ENCODE results near the gene KCNQ4. TPM values are rescaled to one million over a fixed set of nuclear protein-coding genes. Genes with fewer than 3 reads are reported as not detected.

Gene KCNQ4
- total and polyA plus RNA-seq, 2 of the 8 experiments (the other 6 are each of a cell fraction or from before 2014, with no cell fraction given): 2.2 to 3.9 TPM

DNA sequence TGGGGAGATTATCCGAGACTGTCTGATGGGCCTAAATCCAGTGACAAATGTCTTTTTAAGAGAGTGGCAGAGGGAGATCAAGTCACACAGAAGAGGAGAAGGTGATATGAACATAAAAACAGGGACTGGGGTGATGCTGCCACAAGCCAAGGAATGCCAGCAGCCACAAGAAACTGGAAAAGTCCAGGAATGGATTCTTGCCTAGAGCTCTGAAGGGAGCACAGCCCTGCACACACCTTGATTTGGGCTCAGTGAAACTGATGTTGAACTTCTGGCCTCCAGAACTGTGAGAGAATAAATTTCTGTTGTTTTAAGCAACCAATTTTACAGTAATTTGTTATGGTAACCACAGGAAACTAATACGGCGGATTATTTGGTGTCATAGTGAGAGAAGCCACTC, 59.1 kb downstream of the KCNQ4 start (continued):
- TF ChIP-seq, protein P1, sequence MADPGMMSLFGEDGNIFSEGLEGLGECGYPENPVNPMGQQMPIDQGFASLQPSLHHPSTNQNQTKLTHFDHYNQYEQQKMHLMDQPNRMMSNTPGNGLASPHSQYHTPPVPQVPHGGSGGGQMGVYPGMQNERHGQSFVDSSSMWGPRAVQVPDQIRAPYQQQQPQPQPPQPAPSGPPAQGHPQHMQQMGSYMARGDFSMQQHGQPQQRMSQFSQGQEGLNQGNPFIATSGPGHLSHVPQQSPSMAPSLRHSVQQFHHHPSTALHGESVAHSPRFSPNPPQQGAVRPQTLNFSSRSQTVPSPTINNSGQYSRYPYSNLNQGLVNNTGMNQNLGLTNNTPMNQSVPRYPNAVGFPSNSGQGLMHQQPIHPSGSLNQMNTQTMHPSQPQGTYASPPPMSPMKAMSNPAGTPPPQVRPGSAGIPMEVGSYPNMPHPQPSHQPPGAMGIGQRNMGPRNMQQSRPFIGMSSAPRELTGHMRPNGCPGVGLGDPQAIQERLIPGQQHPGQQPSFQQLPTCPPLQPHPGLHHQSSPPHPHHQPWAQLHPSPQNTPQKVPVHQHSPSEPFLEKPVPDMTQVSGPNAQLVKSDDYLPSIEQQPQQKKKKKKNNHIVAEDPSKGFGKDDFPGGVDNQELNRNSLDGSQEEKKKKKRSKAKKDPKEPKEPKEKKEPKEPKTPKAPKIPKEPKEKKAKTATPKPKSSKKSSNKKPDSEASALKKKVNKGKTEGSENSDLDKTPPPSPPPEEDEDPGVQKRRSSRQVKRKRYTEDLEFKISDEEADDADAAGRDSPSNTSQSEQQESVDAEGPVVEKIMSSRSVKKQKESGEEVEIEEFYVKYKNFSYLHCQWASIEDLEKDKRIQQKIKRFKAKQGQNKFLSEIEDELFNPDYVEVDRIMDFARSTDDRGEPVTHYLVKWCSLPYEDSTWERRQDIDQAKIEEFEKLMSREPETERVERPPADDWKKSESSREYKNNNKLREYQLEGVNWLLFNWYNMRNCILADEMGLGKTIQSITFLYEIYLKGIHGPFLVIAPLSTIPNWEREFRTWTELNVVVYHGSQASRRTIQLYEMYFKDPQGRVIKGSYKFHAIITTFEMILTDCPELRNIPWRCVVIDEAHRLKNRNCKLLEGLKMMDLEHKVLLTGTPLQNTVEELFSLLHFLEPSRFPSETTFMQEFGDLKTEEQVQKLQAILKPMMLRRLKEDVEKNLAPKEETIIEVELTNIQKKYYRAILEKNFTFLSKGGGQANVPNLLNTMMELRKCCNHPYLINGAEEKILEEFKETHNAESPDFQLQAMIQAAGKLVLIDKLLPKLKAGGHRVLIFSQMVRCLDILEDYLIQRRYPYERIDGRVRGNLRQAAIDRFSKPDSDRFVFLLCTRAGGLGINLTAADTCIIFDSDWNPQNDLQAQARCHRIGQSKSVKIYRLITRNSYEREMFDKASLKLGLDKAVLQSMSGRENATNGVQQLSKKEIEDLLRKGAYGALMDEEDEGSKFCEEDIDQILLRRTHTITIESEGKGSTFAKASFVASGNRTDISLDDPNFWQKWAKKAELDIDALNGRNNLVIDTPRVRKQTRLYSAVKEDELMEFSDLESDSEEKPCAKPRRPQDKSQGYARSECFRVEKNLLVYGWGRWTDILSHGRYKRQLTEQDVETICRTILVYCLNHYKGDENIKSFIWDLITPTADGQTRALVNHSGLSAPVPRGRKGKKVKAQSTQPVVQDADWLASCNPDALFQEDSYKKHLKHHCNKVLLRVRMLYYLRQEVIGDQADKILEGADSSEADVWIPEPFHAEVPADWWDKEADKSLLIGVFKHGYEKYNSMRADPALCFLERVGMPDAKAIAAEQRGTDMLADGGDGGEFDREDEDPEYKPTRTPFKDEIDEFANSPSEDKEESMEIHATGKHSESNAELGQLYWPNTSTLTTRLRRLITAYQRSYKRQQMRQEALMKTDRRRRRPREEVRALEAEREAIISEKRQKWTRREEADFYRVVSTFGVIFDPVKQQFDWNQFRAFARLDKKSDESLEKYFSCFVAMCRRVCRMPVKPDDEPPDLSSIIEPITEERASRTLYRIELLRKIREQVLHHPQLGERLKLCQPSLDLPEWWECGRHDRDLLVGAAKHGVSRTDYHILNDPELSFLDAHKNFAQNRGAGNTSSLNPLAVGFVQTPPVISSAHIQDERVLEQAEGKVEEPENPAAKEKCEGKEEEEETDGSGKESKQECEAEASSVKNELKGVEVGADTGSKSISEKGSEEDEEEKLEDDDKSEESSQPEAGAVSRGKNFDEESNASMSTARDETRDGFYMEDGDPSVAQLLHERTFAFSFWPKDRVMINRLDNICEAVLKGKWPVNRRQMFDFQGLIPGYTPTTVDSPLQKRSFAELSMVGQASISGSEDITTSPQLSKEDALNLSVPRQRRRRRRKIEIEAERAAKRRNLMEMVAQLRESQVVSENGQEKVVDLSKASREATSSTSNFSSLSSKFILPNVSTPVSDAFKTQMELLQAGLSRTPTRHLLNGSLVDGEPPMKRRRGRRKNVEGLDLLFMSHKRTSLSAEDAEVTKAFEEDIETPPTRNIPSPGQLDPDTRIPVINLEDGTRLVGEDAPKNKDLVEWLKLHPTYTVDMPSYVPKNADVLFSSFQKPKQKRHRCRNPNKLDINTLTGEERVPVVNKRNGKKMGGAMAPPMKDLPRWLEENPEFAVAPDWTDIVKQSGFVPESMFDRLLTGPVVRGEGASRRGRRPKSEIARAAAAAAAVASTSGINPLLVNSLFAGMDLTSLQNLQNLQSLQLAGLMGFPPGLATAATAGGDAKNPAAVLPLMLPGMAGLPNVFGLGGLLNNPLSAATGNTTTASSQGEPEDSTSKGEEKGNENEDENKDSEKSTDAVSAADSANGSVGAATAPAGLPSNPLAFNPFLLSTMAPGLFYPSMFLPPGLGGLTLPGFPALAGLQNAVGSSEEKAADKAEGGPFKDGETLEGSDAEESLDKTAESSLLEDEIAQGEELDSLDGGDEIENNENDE (IDR thresholded peaks at IDR 0.05; ENCODE audit: insufficient replicate concordance, low read length): no peak
- TF ChIP-seq, protein P2, sequence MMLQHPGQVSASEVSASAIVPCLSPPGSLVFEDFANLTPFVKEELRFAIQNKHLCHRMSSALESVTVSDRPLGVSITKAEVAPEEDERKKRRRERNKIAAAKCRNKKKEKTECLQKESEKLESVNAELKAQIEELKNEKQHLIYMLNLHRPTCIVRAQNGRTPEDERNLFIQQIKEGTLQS (IDR thresholded peaks at IDR 0.05; ENCODE audit: insufficient read depth, low read depth, low read length): no peak
- no peak for TF ChIP-seq KDM1A (IDR thresholded peaks at IDR 0.05; ENCODE audit: borderline replicate concordance, low read length)
- no peak for TF ChIP-seq SUZ12 (IDR thresholded peaks at IDR 0.05; ENCODE audit: low read length)
- no peak for TF ChIP-seq RFX5 (IDR thresholded peaks at IDR 0.05; ENCODE audit: borderline replicate concordance, low read depth, low read length)
- TF ChIP-seq SAP30 (IDR thresholded peaks at IDR 0.05; ENCODE audit: insufficient read depth, insufficient replicate concordance, low read length): no peak
